ENCODE data around the gene EIF4A3.

Gene EIF4A3

DNA sequence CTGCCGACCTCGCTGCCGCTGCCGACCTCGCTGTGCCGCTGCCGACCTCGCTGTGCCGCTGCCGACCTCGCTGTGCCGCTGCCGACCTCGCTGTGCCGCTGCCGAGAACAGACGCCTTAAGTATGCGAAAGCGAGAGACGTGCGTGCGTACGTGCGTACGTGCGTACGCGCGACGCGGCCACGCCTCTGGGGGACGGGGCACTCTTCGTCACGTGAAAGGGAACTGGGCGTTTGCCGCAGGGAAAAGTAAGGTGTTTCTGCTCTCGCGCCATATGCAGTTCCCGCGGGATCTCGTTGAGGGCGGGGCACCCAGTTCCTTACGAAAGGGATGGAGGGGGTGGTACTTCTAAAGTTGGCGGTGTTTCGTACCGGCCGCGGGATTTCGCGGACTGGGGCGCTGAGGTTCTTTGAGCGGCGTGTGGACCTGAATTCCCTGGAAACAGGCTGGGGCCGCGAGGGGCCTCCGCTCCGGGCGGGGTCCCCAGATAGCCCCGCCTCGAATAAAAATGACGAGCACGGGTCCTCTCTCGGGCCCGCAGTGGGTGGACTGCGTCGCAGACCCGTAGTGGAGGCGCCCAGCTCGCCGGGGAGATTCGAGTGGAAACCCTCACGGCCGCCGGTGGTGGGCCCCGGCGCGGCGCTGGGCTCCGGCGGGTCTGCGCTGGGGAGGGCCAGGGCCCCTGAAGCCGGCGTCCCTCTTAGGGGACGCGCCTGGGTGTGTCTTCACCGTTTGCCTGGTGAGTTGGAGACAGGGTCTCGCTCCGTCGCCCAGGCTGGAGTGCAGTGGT, at the start of gene EIF4A3:
EIF4A3 (minus strand) TSS at position 94 of the 788 bp plus-strand sequence. CDS start 167 bp downstream, outside the sequence.
- peak; percentile 93 for DNase-seq (ENCODE audit: low read depth)

DNA sequence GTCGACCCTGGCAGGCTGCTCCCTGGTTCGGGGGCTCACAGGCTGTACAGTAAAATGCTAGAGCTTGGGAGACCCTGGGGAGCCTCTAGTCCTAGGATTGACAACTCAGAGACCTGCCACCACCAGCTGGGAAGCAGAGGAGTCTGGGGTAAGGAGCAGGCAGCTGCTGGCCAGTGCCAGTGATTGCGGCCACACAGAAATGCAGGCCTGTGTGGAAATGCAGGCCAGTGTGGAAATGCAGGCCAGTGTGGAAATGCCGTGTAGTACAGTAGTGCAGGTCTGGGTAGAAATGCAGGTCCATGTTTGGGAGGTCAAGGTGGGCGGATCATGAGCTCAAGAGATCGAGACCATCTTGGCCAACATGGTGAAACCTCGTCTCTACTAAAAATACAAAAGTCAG, 49.7 kb upstream of the EIF4A3 start:
- DNase-seq (ENCODE audit: low read depth): no peak

DNA sequence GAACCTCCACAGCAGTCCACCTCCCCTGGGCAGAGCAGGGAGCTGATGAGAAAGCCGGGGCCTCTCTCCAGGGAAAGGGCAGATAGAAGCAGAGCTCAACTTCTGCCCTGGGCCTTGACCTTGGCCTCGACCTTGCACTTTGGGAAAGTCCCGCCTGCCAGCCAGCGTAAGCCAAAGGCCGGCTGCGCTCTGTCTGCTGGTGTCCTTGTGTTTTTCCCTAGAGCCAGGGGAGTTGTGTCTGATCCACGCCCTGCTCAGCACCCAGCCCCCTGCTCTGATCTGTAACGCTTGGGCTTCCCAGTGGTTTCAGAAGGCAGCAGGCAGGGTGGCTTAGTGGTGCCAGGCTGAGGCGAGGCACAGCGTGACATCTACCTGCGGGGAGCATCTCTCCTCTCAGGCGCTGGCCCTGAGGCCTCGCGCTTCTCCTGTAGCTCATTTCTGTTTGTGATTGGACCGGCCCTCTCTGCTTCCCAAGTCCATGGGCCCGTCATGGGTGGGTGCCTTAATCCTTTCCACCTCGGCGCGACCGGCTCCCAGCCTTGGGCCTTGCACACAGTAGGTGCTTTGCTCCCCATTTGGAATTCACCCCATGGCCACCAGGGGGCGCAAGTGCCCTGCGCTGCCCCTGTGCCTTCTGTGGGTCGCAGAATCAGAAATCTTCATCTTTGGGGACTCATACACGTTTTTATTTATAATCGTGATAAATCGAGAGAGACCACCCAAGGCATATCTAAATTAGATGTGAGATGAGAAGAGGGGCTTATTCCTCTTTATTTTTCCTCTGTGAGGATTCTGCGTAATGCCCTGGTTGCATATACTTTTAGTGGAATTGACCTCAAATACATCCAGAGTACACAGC, 49.0 kb upstream of the EIF4A3 start:
- DNase-seq (ENCODE audit: low read depth): peak; percentile 24

DNA sequence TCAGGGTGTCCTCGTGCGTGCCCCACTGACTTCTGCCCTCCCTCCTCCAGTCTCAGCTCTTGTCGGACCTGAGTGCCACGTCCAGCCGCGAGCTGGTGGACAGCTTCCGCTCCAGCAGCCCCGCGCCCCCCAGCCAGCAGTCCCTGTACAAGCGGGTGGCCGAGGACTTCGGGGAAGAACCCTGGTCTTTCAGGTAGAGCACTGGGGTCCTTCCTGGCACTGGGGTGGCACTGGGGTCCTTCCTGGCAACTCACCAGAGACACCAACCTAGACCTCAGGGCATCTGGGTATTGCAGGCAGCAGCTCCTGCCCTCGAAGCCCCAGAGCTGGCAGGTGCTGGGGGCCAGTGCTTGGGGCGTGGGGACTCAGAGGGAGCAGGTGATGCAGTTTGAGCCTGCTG, 48.2 kb upstream of the EIF4A3 start:
- no peak for DNase-seq (ENCODE audit: low read depth)

DNA sequence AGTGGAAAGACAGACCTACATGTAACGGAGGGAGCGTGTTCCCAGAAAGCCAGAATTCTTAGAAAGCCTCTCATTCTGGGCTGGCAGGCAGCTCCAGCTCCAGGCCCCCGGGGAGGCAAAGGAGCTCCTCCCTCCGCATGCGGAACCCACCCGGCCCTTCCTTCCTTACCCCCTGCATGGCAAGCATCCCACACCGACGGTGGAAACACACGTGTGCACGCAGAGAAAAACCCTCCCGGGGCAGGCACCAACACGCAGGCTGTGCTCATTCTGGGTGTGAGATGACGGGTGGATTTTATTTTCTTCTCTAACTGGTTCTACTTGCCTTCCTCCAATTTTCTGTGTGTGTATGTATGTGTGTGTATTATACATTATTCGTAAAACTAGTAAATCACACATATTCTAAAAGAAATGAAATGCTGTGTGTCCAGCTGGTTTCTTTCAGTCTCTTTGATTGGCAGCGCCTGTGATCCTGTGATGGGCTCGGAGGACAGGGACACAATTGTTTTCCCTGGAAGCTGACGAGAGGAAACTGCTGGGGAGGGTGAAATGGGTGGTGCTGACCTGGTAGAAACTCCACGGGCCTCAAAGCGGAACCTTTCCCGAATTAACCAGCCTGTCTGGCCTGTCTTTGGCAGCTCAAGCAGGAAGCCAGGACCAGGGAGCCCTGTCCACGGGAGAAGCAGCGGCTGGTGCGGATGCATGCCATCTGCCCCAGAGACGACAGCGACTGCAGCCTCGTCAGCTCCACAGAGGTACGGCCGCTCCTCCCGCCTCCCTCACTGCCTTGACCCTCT, 45.1 kb upstream of the EIF4A3 start:
- DNase-seq (ENCODE audit: low read depth): no peak

DNA sequence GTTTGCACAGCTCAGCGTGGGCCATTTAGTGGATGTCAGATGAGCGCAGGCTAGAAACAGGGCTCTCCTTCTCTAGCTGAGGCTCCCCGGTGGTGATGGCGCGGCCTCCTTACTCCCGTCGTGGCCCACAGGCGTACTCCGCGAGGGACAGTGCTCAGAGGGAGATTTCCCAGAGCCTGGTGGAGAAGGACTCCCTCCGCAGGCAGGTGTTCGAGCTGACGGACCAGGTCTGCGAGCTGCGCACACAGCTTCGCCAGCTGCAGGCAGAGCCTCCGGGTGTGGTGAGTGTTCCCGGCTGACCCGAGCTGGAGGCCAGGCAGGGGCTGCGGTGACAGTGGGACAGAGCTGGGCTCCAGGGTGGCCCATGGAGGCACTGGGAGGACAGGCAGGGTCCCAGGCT, 44.3 kb upstream of the EIF4A3 start:
- DNase-seq (ENCODE audit: low read depth): no peak

DNA sequence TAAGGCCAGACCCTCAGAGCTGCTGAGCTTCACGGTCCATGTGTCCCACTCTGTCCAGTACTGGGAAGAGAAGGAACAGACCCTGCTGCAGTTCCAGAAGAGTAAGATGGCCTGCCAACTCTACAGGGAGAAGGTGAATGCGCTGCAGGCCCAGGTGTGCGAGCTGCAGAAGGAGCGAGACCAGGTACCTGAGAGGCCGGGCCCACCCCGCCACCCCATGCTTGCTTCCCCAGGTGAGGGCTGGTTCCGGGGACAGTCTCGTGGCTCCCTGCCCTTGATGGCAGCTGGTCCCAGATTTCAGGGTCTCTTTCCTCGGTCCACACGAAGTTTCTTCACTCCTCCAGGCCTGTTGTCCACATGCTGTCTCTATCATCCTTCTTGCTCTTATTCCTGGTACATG, 43.8 kb upstream of the EIF4A3 start:
- DNase-seq (ENCODE audit: low read depth): no peak

DNA sequence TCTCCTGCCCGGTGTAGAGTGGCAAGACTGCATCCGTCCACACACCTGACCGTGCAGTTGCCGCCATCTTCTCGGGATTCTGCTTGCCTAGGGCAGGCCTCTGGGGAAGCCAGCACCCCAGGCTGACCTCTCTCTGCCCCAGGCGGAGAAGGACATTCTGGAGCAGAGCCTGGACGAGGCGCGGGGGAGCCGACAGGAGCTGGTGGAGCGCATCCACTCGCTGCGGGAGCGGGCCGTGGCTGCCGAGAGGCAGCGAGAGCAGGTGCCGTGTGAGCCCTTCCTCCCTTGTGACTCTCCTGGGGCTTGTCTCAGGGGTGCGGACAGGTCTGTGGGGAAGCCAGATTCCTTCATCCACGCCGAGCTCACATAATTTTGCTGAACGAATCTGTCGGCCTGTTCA, 42.7 kb upstream of the EIF4A3 start:
- DNase-seq (ENCODE audit: low read depth): no peak

DNA sequence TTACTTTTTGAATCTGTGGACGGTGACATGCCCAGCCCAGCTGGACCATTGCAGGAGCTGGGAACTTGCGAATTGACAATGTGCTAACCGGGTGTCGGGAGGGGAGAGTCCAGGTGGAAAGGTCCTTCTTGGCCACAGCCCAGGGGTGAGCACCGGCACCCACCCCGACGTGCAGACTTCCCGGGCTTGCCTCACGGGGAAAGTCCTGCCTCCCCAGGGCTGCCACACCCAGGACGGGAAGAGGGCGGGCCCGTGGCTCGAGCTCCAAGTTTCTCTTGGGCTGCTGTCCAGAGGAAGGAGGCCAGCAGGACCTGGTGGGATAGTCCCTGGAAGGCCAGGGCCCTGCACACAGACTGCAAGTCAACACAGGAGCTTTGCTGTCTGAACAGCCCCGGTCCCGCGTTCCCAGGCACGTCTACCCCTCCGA, 40.6 kb upstream of the EIF4A3 start:
- no peak for DNase-seq (ENCODE audit: low read depth)

DNA sequence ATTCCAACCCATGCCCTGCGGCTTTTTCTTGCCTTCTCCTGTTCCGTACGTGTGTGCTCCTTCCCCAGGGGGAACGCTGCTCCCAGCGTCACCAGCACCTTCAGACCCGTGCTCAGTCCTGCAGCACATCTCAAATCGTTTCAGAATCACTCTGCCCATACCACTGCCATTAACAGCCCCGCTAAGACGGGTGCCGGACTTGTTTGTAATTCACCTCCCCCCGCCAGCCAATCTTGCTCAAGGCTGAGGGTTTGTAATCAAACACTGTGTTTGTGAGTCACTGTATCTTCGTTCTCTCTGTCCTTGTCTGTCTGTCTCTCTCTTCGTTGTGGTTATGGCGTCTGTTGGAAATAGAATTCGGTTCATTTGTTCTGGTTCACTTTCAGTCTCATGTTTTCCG, 40.2 kb upstream of the EIF4A3 start:
- DNase-seq (ENCODE audit: low read depth): no peak

DNA sequence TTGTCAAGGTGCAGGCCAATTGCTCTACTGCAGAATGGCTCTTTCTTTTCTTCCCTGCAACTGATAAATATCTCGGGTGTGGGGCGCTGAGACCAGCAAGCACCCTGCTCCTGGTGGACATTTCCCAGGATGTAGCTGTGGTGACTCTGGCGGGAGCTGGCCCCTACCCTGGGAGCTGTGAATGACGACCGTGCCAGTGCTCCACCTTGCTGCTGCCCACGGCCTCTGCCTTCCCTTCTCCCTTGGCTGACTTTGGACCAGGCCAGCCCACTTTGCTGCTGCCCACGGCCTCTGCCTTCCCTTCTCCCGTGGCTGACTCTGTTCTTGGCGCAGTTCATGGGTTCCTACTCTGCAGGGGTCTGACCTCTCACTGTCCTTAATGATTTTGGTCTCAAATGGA, 39.0 kb upstream of the EIF4A3 start:
- no peak for DNase-seq (ENCODE audit: low read depth)

DNA sequence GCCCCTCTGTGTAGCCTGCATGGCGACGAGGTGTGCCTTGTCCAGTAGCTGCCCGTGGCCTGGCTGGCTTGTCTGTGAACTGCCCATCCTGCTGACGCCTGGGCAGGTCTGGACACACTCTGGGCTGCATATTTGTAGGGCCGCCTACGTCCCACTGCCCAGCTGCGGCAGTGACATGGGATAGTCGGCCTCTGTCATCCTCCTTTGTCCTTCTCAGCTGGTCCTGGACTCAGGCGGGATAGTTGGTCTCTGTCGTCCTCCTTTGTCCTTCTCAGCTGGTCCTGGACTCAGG, 37.4 kb upstream of the EIF4A3 start:
- no peak for DNase-seq (ENCODE audit: low read depth)

DNA sequence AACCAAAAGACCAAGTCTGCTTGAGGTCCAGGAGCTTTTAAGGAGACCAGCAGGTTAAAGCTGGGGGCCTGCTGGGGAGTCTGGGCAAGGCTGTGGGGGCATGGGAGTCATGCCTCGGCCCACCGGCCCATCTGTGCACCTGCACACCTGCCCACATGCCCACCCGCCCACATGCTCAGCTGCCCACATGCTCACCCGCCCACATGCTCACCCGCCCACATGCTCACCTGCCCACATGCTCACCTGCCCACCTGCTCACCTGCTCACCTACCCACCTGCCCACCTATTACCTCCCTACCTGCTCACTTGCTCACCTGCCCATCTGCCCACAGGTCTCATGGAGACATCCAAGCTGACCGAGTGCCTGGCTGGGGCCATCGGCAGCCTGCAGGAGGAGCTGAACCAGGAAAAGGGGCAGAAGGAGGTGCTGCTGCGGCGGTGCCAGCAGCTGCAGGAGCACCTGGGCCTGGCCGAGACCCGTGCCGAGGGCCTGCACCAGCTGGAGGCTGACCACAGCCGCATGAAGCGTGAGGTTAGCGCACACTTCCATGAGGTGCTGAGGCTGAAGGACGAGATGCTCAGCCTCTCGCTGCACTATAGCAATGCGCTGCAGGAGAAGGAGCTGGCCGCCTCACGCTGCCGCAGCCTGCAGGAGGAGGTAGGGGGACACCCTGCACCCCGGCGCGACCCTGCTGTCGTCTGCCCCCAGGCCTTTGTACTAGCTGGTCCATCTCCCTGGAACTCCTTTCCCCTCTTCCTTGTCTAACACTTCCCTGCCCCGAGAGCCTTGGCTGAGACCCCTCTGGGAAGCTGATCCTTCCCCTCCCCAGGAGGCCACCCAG, 36.9 kb upstream of the EIF4A3 start:
- no peak for DNase-seq (ENCODE audit: low read depth)

DNA sequence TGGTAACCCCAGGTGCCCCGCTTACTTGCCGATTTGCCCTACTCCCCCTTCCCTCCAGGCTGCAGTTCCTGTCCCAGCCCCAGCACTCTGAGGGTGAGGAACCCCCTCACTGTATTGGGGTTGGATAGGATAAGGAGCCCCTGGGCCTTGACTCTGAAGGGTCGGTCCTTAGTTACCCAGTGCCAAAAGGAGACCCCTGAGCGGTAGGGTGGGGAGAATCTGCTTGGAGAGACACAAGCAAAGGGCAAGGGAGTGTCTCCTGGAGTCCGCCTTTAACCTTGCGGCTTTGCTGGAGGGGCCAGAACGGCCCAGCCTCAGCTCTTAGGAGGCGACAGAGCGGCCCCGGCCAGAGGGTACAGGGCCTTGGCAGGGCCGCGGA, 35.9 kb upstream of the EIF4A3 start:
- DNase-seq (ENCODE audit: low read depth): no peak

DNA sequence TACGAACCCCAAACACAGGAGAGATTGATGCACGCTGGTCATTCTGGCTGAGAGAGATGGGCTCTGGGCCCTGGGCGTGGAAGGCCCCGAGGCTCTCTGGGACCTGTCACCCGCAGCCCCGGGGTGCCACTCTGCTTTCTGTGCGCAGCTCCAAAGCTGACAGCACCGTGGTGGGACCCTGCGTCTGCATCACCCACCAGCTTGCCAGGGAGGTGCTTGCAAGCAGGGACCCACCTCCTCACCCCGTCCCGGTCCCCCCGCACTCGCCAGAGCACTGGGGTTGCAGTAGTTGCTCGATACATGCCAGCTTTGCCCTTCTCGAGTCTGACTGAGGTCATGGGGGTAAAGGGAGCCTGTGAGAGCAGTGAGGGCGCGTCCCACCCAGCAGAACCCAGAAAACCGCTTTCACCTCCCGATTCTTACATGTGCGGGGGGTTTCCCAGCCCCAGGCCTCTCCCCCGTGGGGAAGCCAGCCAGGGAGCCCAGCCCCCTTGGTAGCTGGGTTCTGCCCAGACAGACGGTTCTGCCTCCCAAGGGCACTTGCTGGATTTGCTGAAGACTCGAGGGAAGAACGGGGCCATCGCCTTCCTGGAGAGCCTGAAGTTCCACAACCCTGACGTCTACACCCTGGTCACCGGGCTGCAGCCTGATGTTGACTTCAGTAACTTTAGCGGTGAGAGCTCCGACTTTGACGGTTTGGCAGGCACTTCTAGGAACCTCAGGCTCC, 35.4 kb upstream of the EIF4A3 start:
- DNase-seq (ENCODE audit: low read depth): no peak

DNA sequence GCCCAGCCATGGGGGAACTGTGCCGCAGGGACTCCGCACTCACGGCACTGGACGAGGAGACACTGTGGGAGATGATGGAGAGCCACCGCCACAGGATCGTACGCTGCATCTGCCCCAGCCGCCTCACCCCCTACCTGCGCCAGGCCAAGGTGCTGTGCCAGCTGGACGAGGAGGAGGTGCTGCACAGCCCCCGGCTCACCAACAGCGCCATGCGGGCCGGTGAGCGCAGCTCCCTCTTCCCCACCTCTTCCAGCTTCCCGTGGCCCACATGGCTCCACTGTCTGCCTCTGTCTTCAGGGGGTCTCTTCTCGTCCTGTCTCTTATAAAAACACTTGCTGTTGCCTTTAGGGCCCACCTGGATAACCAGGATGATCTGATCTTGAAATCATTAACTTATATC, 34.5 kb upstream of the EIF4A3 start:
- DNase-seq (ENCODE audit: low read depth): no peak

DNA sequence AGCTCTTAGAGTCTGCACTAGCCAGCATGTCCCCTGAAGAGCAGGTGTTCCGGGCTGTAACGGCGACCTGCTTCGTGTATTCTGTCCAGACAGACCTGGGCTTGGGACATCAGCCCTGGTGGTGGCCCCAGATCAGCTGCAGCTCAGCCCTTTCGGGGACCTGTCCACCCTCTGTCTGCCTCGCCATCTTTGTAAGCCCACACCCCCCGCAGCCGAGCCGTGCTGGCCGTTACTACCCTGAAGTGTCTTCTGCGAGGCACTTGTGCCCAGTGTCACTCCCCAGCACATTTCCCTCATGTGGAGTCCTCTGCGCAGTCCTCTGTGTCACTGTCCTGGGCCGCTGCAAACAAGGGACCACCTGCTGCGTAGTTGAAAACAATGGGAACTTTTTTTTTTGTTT, 33.3 kb upstream of the EIF4A3 start:
- DNase-seq (ENCODE audit: low read depth): no peak

DNA sequence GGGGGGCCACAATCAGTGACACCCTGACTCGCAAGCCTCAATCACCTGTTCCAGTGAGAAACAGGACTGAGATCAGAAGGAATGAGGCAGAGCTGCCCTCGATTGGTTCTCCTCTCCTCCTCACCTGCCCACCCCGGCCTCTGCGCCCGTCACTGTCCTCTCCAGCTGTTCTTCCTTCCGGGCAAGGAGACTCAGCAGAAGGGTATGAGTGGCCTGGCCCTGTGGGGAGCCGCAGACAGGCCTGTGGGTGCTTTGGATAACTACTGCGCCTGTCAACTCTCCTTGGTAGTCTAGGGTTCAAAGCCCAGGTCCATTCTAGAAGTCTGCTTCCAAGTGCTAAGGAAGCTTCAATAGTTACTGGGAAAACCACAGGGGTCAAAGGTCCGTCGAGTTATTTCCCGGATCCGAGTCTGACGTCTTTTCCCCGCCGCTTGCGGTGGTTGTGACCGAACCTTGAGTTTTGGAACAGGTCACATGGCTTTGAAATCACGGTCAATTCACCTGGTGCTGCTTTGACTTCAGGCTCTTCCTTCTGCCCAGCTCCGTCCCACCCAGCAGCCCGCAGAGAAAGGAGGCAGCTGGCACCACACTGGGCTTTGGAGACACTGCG, 31.2 kb upstream of the EIF4A3 start:
- DNase-seq (ENCODE audit: low read depth): no peak

DNA sequence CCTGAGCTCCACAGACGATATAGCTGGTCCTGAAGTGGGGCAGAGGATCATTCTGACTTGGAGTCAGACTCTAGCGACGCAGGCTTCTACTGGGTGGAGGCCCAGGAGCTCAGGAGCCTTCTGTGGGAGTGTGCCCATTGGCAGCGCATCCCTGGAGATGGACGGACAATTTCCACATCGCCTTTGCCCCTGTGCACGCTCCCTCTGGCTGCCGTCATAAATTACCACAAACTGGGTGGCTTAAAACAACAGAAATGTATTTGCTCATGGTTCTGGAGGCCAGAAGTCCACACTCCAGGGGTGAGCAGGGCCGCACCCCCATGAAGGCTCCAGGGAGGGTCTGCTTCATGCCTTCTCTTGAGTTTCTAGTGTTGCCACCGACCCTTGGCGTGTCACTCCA, 29.8 kb upstream of the EIF4A3 start:
- no peak for DNase-seq (ENCODE audit: low read depth)

DNA sequence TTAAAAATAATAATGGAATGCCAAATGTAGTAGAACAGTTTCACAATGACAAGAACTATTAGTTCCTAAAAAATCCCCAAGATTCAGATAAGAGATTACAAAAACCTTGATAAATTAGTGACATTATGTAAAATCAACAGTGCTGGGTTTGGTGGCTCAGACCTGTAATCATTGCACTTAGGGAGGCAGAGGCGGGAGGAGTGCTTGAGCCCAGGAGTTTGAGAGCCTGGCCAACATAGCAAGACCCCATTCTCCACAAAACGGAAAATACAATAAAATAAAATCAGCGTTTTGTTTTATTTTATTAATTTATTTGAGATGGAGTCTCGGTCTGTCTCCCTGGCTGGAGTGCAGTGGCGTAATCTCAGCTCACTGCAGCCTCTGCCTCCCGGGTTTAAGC, 27.0 kb upstream of the EIF4A3 start:
- no peak for DNase-seq (ENCODE audit: low read depth)

DNA sequence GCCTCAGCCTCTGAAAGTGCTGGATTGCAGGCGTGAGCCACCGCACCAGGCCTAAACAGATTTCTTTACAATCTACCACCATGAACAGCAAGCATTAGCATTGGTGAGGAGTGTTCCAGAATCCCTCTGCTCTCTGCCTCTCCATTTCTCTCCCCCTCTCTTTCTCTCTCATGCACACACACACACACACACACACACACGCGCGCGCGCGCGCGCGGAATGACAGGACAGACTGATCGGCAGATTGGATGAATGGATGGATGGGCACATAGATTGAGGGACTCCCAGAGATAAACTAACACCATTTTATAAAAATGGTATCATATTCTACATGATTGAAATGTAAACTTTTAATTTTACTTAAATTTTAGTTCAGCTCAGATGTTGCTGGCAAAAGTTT, 26.2 kb upstream of the EIF4A3 start:
- no peak for DNase-seq (ENCODE audit: low read depth)
